T-helper 1 cell treated with Interleukin-12 subunit alpha and Interleukin-12 subunit beta and Interleukin-4 antibody, amounts not matched to agents 30 μg/mL and 1 μg/mL, for 36 hours (primary cell): Measurements from ENCODE around the gene YWHAQ.
"Not testable (repeated sequence)": the region's sequence is repeated elsewhere in the genome, so short reads cannot be mapped to it uniquely, and the experiment has no call there.

Experiments
- H3K27ac Mint-ChIP-seq: one replicate; pipeline ENCODE4 v1.8.0; 2021; ENCODE audit warnings: mild to moderate bottlenecking, mixed read lengths
- H3K27me3 Mint-ChIP-seq: one replicate; pipeline ENCODE4 v1.8.0; 2021; ENCODE audit warnings: low read depth, mixed read lengths
- H3K36me3 Mint-ChIP-seq: one replicate; pipeline ENCODE4 v1.8.0; 2021; ENCODE audit warnings: low read depth, mixed read lengths
- H3K4me1 Mint-ChIP-seq: one replicate; pipeline ENCODE4 v1.8.0; 2021; ENCODE audit warnings: low read depth, mixed read lengths
- H3K4me3 Mint-ChIP-seq: one replicate; pipeline ENCODE4 v1.8.0; 2021; ENCODE audit warnings: mild to moderate bottlenecking, moderate library complexity, mixed read lengths
- H3K9me3 Mint-ChIP-seq: one replicate; pipeline ENCODE4 v1.8.0; 2021; ENCODE audit warnings: mixed read lengths

The YWHAQ gene

DNA sequence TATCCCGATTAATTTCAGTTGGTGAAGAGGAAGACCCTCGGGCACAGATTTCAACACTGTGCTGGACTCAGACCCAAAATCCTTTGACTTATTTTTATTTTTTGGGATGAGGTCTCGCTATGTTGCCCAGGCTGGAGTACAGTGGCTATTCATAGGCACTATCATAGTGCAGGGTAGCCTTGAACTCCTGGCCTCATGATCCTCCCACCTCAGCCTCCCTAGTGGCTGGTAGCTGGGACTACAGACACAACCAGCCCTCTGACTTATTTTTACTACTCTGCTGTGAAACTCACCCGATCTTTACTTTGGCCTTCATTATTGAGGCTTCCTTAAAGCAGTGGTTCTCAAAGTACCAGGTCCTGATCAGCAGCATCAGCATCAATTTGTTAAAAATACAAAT lies 57.0 kb downstream of the YWHAQ start:
- Mint-ChIP-seq H3K27me3 (no peaks in the 10 kb centered on the region), H3K4me3 (no peak overlapping the region), H3K4me1 (peaks cover 10% of the 10 kb centered on the region)

DNA sequence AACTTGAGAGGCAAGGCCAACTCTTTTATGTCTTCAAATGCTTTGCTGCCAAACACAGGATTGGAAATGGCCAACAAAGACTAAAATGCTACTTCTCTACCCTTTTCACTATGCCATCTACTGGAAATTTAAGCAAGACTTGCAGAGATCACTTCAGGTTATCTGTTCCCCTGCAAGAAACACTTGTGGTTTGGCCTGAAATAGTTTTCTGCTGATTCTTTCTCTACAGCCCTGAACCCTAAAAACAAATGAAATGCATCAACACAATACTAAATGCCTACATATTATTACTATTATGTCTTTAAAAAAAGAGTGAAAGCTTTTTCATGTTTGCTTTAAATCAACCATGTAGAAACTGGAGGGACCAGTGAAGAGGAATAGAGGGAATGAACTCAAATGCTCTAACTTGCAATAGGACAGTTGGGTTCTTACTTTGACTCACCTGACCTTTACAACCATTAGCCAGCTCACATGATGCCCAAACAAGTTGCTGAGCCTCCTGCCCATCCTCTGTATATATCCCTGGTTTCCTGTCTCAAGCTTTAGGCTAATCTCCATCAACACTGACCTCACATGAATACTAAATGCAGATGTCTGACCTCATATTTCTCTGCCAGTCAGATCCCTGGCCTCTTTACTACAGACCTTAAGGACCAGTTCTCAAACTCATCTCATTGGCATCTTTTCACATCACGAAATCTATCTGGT lies 57.6 kb downstream of the YWHAQ start:
- Mint-ChIP-seq H3K4me3 (no peak overlapping the region), H3K27ac (no peak overlapping the region), H3K36me3 (no peaks in the 10 kb centered on the region)

More for the DNA sequence above, 57.0 kb downstream of the YWHAQ start:
- H3K9me3 Mint-ChIP-seq = no peaks in the 10 kb centered on the region
- no peaks in the 10 kb centered on the region for H3K36me3 Mint-ChIP-seq
- H3K27ac Mint-ChIP-seq = no peak overlapping the region

DNA sequence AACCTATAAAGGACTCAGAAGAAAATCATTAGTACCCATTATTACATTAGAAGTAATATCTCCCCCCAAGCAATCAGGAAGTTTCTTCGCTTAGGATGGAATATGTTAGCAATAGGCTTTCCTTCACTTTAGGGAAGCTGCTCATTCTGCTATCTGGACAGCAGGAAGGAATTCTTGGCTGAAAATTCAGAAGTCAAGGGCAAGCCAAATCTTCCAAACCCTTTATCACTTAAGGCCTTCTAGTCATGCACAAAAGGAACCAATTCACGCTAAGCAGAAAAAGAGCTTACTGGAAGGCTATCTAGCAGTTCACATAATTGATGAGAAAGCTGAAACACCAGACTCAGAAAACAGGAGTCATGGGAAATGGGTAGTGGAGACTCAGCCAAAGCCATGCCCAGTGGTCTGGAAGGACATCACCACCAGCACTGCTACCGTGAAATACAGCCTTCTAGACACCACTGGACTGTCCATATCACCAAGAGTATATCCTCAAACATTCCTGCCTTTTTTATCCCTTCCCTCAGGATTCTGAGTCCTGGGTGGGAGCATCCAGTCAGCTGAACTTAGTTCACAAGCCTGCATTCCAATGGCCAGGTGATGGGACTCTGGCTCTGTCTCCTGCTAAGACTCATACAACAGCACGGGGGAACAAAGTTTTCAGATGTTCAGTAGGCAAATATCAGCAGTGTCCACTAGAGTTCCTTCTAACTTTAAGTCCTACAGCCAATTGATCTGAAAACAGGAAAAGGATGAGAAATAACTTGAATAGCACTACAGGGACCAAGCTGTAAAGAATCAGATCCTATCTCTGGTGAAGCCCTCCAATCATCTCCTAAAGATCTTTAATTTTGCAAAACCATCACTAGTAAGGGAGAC lies 60.4 kb downstream of the YWHAQ start:
- Mint-ChIP-seq H3K4me1 (peaks cover 11% of the 10 kb centered on the region), H3K4me3 (no peak overlapping the region), H3K27ac (no peak overlapping the region), H3K36me3 (no peaks in the 10 kb centered on the region), H3K27me3 (no peaks in the 10 kb centered on the region), H3K9me3 (no peaks in the 10 kb centered on the region)

More for the DNA sequence above, 57.6 kb downstream of the YWHAQ start:
- H3K9me3 Mint-ChIP-seq = no peaks in the 10 kb centered on the region
- H3K4me1 Mint-ChIP-seq = peaks cover 10% of the 10 kb centered on the region
- no peaks in the 10 kb centered on the region for H3K27me3 Mint-ChIP-seq

DNA sequence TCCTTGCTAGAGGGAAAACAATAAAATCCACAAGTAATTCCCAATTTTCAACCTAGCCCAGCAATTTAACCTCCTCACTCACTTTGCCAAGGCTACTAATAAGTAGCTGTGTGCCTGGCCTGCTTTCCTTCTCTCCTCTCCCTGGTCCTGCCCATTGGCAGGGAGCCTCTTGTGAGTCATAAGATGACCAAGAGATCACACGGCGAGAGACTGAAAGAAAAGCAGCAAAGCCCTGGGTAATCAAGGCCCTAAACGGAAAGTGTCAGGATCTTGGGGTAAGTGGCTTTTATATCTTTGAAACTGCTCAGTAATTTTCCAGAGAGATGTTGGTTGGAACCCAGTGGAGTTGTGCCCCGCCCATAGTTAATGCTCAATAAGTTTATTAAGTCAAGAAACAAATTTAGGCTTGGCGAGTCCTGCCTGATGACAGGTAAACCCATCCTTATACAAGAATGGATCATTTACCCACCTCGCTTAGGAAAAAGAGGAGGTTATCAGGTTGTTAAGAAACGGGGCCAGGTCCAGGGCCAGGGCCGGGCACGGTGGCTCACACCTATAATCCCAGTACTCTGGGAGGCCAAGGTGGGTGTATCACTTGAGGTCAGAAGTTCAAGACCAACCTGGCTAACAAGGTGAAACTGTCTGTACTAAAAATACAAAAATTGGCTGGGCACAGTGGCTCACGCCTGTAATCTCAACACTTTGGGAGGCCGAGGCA lies 65.2 kb downstream of the YWHAQ start:
- no peaks in the 10 kb centered on the region for H3K9me3 Mint-ChIP-seq
- H3K4me1 Mint-ChIP-seq = peaks cover 2% of the 10 kb centered on the region
- no peak overlapping the region for H3K27ac Mint-ChIP-seq
- H3K4me3 Mint-ChIP-seq = no peak overlapping the region
- H3K36me3 Mint-ChIP-seq = no peaks in the 10 kb centered on the region
- no peaks in the 10 kb centered on the region for H3K27me3 Mint-ChIP-seq

DNA sequence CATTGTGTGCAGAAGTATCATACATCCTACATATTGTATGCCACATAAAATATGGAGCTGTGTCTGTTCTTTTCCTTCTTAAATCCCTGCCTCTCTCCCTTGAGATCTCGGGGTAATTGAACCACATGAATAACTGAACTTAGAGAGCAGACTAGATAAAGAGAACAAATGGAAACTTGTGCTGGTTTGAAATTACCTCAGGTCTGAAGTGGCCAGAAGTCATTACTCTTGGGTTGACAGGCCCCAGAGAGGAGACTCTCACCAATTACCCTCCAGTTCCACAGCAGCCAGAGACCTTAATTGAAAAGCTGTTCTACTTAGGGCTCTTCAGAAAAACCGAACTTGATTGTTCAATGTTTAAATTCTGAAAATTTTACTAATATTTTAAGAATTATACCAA lies 70.2 kb downstream of the YWHAQ start:
- Mint-ChIP-seq H3K9me3 (no peaks in the 10 kb centered on the region), H3K4me1 (peaks cover 16% of the 10 kb centered on the region), H3K4me3 (no peak overlapping the region), H3K27me3 (no peaks in the 10 kb centered on the region), H3K27ac (no peak overlapping the region), H3K36me3 (peaks cover 3% of the 10 kb centered on the region)

DNA sequence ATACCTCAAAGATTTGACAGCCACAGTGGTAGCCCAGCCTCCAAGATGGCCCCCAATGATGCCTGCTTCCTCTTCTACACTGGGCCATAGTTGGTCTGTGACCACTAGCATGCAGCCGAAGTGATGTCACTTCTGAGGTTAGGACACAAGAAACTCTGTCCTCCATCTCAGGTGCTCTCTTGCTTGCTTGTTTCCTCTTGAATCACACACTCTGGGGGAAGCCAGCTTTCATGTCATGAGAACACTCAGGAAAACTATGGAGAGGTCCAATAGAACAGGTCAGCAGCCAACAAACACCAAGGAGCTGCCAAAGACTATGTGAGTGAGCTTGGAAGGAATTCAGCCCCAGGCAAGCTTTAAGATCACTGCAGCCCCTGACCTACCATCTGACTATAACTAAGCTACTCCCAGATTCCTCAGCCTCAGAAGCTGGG lies 71.8 kb downstream of the YWHAQ start:
- H3K9me3 Mint-ChIP-seq = no peaks in the 10 kb centered on the region
- no peaks in the 10 kb centered on the region for H3K27me3 Mint-ChIP-seq
- no peak overlapping the region for H3K4me3 Mint-ChIP-seq
- H3K27ac Mint-ChIP-seq = no peak overlapping the region
- peaks cover 3% of the 10 kb centered on the region for H3K36me3 Mint-ChIP-seq
- H3K4me1 Mint-ChIP-seq = peaks cover 26% of the 10 kb centered on the region

DNA sequence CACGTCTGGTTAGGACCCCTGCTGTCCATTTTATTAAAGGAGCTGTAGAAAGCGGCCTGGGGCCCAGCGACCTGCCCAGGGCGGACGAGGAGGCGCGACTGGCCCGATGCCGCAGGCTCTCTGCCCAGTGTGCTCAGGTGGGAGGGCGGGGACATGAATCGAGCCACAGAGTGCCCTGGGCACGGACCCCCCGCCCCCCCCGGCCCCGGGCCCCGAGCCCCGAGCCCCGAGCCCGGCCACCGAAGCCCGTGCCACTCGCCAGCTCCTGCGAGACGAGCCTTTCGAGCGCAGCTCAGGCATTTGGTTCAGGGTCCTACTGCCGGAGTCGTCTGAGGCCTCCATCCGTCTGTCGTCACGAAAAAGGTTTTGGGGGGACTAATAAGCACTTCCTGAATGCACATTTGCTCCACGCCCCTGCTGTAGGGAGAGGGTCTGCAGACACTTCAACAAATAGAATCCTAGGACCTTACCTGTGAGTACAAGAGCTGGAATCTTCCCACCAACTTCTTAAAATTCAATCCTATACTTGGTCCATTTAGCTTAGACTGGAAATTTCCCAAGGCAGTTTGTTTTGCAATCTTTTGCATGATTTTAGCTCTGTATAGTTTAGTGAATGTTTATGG lies 74.6 kb downstream of the YWHAQ start:
- peaks cover 37% of the 10 kb centered on the region for H3K4me1 Mint-ChIP-seq

DNA sequence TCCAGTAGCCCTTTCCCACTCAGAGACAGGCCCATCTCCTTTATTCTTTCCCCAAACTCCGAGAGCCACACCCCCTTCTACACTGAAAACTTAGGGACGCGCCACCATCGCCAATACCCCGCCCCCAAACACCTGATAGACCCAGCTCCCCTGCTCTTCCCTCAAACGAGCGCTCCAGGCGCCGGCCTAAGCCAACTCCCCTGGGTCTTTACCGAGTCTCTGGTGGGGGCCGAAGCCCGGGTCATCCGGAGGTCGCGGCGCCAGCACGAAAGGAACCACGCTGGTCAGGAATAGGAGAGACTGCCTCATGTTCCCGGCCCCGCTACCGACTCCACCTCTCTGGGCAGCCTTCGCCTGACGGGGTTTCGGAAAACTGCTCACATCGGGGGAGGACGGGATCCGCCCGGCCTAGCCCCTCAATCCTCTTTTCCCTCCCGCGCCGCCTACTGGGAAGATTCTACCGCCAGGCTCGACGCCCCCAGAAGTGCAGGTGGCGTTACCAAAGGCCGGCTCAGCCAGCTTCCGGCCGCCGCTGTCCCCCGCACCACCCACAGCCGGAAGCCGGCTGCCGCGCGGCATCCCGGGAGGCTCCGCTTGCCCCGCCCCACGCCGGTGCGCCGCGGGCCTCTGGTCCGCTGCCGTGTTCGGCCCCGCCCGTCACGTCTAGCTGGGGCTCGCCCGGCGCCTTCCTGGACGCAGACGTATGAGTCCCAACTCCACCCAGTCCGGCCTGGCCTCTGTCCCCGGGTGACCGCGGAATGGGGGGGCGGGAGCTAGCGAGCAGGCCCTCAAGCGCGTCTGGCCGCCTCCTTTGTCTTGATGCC lies 75.3 kb downstream of the YWHAQ start, which contains the start of gene ADAM17:
ADAM17 (minus strand) TSS at position 534 of the 824 bp plus-strand sequence; CDS start at position 309, 225 bp downstream.
- Mint-ChIP-seq H3K27me3 (no peaks in the 10 kb centered on the region), H3K27ac (peak within 1 kb of the TSS; percentile 96), H3K9me3 (no peaks in the 10 kb centered on the region), H3K36me3 (peaks cover 3% of the 10 kb centered on the region), H3K4me3 (peak within 1 kb of the TSS; percentile 95), H3K4me1 (peaks cover 39% of the 10 kb centered on the region)

More for the DNA sequence above, 74.6 kb downstream of the YWHAQ start:
- H3K36me3 Mint-ChIP-seq = peaks cover 3% of the 10 kb centered on the region
- H3K27ac Mint-ChIP-seq = peak overlapping the region; percentile 96
- no peaks in the 10 kb centered on the region for H3K9me3 Mint-ChIP-seq
- no peaks in the 10 kb centered on the region for H3K27me3 Mint-ChIP-seq
- H3K4me3 Mint-ChIP-seq = peak overlapping the region; percentile 95

DNA sequence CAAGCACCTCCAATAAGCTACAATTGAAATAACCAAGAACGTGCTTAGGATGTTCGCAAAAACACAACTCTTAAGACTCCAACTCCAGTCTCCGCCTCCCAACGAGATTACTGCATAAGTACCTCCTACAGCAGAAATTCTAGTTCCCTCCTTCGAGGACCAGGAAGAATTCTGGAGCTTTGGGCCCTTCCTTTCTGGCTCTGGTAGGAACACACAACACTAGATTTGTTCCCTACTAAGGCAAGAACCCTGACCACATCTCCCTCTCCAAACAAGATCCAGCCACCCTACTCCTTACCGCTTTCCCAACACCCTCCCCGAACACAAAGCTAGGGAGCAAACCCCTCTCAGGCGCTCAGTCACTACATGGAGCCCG lies 75.9 kb downstream of the YWHAQ start:
- Mint-ChIP-seq H3K27ac (peak overlapping the region; percentile 85), H3K36me3 (peaks cover 3% of the 10 kb centered on the region), H3K9me3 (no peaks in the 10 kb centered on the region), H3K4me3 (peak overlapping the region; percentile 95), H3K4me1 (peaks cover 41% of the 10 kb centered on the region), H3K27me3 (no peaks in the 10 kb centered on the region)

DNA sequence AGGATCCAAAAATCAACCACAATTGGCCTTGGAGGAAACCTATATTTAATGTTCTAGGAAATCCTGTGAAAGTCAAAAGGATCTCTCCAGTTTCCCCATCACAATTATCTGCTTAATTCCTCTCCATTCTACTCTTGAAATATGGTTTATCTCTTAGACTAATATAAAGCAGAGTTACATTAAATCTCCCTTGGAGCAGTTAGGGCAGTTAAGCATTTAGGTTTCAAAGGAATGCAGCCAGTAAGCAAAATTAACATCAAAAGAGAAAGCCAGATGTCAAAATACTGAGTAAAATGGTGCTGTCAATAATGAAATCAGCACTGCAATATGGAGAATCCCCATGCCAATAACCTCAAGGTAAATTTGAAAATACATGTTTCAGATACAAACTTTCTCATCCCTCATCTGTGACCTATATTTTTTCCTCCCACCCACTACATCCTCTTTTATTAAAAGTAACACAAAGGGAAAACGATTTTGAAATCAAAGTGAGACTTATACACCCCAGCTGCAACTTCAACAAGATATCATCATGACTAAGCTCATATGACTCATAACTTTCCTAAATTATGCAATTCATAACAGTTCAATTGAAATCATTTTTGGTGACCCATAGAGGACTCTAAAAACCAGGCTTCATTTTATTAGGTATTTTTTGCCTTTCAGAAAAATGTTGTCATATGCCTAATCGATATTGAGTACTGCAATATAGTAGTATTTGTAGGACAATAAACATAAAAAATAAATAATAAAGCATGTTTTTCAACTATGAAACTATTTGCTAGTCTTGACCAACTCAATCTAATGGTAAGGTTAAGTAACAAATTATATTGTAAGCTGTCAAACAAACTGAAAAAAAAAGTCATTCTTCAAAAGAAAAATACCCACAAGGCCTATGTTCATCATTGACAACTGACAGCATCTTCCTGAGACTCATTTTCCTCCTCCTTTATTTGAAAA lies 78.3 kb downstream of the YWHAQ start:
- H3K27ac Mint-ChIP-seq = peak overlapping the region; percentile 71
- H3K4me1 Mint-ChIP-seq = peaks cover 49% of the 10 kb centered on the region
- H3K27me3 Mint-ChIP-seq = no peaks in the 10 kb centered on the region
- H3K4me3 Mint-ChIP-seq = peak overlapping the region; percentile 35
- H3K36me3 Mint-ChIP-seq = no peaks in the 10 kb centered on the region
- no peaks in the 10 kb centered on the region for H3K9me3 Mint-ChIP-seq

DNA sequence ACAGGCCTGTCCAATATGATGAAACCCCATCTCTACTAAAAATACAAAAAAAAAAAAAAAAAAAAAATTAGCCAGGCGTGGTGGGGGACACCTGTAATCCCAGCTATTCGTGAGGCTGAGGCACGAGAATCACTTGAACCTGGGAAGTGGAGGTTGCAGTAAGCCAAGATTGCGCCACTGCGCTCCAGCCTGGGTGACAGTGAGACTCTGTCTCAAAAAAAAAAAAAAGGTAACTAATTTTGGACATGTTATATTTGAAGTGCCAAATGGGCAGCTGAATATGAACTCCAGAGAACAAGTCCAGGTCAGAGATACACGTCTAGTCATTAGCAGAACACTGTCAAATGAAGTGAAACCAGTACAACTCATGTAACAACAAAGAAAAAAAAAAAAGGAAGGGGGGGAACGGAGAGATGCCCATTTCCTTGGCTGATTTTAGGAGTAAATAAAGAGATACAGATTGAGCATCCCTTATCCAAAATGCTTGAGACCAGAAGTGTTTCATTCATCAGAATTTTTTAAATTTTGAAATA lies 79.9 kb downstream of the YWHAQ start:
- peaks cover 48% of the 10 kb centered on the region for H3K4me1 Mint-ChIP-seq
- H3K4me3 Mint-ChIP-seq, H3K9me3 Mint-ChIP-seq, H3K27me3 Mint-ChIP-seq, H3K36me3 Mint-ChIP-seq: not testable (repeated sequence)
- peak overlapping the region; percentile 47 for H3K27ac Mint-ChIP-seq

DNA sequence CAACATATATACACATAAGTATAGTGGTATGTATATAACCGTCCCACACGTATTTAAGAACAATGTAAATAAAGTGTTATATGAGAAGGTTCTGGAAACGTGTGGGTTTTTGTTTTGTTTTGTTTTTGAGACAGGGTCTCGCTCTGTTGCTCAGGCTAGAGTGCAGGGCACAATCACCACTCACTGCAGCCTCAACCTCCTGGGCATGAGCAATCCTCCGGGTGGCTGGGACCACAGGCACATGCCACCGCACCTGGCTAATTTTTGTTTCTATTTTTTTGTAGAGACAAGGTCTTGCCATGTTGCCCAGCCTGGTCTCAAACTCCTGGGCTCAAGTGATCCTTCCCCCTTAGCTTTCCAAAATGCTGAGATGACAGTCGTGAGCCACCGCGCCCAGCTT lies 81.4 kb downstream of the YWHAQ start:
- H3K27ac Mint-ChIP-seq = no peak overlapping the region
- H3K4me1 Mint-ChIP-seq = peaks cover 45% of the 10 kb centered on the region
- H3K36me3 Mint-ChIP-seq = no peaks in the 10 kb centered on the region
- no peak overlapping the region for H3K4me3 Mint-ChIP-seq
- no peaks in the 10 kb centered on the region for H3K9me3 Mint-ChIP-seq
- H3K27me3 Mint-ChIP-seq = no peaks in the 10 kb centered on the region
